K562 (cell line): Measurements from ENCODE around the gene BCORL1. TPM values are rescaled to one million over a fixed set of nuclear protein-coding genes. Genes with fewer than 3 reads are reported as not detected.

Source experiments
- CAMTA2 ChIP-seq: fragments of 250-450 bp; sonication (Bioruptor Pico); conservative IDR thresholded peaks from 2 replicates; pipeline ENCODE4 v1.5.1; 2022
- GATAD2B ChIP-seq: fragments of 450-650 bp; IDR thresholded peaks from 2 replicates; pipeline ENCODE4 v1.6.1; 2017; ENCODE audit warnings: mild to moderate bottlenecking, borderline replicate concordance
- L3MBTL2 ChIP-seq: fragments of 450-650 bp; IDR thresholded peaks from 2 replicates; pipeline ENCODE4 v1.6.1; 2016; ENCODE audit warnings: mild to moderate bottlenecking, moderate library complexity
- MAZ ChIP-seq, 2 experiments: fragments of 450-650 bp in 1 of 2; sonication (generic) in 1 of 2; formaldehyde crosslinking; IDR thresholded peaks in 1 of 2; conservative IDR thresholded peaks in 1 of 2; 2 replicates each; pipeline versions ENCODE4 v1.4.0 to v1.5.0; 2020; ENCODE audit warnings: mild to moderate bottlenecking in 1 of 2, missing genetic modification reagents in 1 of 2
- NR2C2 ChIP-seq, 2 experiments: fragments of 200-800 bp in 1 of 2; sonication (Bioruptor generic) in 1 of 2; sonication (generic) in 1 of 2; formaldehyde crosslinking in 1 of 2; IDR thresholded peaks; 2 replicates each; pipeline versions ENCODE4 v1.6.1 to v1.8.0; 2016 to 2022; ENCODE audit warnings: mild to moderate bottlenecking in 1 of 2, missing compliant biosample characterization in 1 of 2, missing genetic modification characterization in 1 of 2, missing genetic modification reagents in 1 of 2
- NRF1 ChIP-seq, 2 experiments: fragments of 450-650 bp; IDR thresholded peaks in 1 of 2; conservative IDR thresholded peaks in 1 of 2; 2 replicates each; pipeline ENCODE4 v1.6.1; 2014; ENCODE audit warnings: mild to moderate bottlenecking in 2 of 2
- USF1 ChIP-seq: sonication (generic); formaldehyde crosslinking; IDR thresholded peaks from 2 replicates; pipeline ENCODE4 v1.9.0; 2022; ENCODE audit warnings: mild to moderate bottlenecking, missing genetic modification reagents
- ZNF140 ChIP-seq: fragments of 250-450 bp; sonication (Bioruptor Pico); IDR thresholded peaks from 2 replicates; pipeline ENCODE4 v1.8.0; 2021; ENCODE audit warnings: moderate library complexity, mild to moderate bottlenecking, inconsistent platforms
- ZNF24 ChIP-seq: fragments of 450-650 bp; IDR thresholded peaks from 2 replicates; pipeline ENCODE4 v1.6.1; 2016
- ZNF3 ChIP-seq: fragments of 250-450 bp; sonication (Bioruptor Pico); IDR thresholded peaks from 2 replicates; pipeline ENCODE4 v1.5.0; 2021; ENCODE audit warnings: mild to moderate bottlenecking, moderate library complexity
- ZNF561 ChIP-seq: fragments of 450-650 bp; formaldehyde crosslinking; conservative IDR thresholded peaks from 2 replicates; pipeline ENCODE4 v1.4.0; 2020; ENCODE audit warnings: mild to moderate bottlenecking, moderate library complexity
- ZNF707 ChIP-seq: fragments of 250-450 bp; sonication (Bioruptor Pico); conservative IDR thresholded peaks from 2 replicates; pipeline ENCODE4 v1.8.0; 2022; ENCODE audit warnings: inconsistent platforms, mild to moderate bottlenecking, moderate library complexity
- polyA plus RNA-seq, 8 experiments: library from polyadenylated mRNA; depleted of rRNA in 4 of 8; stranded (reverse) in 5 of 8; unstranded in 3 of 8; fragments of >200 nt; fragmentation: Nextera tagmentation in 2 of 8; fragmentation: Illumina TruSeq in 1 of 8; extraction: Ambion mirVana in 2 of 8; extraction: Trizol in 1 of 8; gene quantifications; 2 replicates each; pipeline versions ENCODE4 v1.2.1 to v1.2.3, GENCODE V29; 2011 to 2014; ENCODE audit warnings: inconsistent platforms in 1 of 8, missing spikeins in 1 of 8
- total RNA-seq, 7 experiments: library from RNA; depleted of rRNA in 6 of 7; stranded (reverse); fragments of >200 nt in 6 of 7; fragmentation: Illumina TruSeq in 2 of 7; extraction: Trizol in 2 of 7; gene quantifications; 2 replicates each; pipeline versions ENCODE4 v1.2.1 to v1.2.3, GENCODE V29; 2011 to 2021; ENCODE audit warnings: low replicate concordance in 1 of 7
- TF ChIP-seq, protein P1 (sequence below), 2 experiments: fragments of 150-350 bp in 1 of 2; IDR thresholded peaks; 2 replicates each; pipeline ENCODE4 v1.6.1; 2012 to 2016; ENCODE audit warnings: low read depth in 2 of 2, low read length in 2 of 2, mild to moderate bottlenecking in 1 of 2, moderate library complexity in 1 of 2
- TF ChIP-seq, protein P2 (sequence below): IDR thresholded peaks from 2 replicates; pipeline ENCODE4 v1.6.1; 2011; ENCODE audit warnings: borderline replicate concordance, low read depth, mild to moderate bottlenecking, moderate library complexity, low read length; ENCODE audit not compliant: insufficient read depth, poor library complexity, severe bottlenecking
- TF ChIP-seq, protein P3 (sequence below): fragments of 150-350 bp; IDR thresholded peaks from 2 replicates; pipeline ENCODE4 v1.6.1; 2014; ENCODE audit warnings: low read depth, mild to moderate bottlenecking, low read length, borderline replicate concordance

Gene BCORL1
- total and polyA plus RNA-seq, 9 of the 15 experiments (the other 6 are each of a cell fraction or from before 2014, with no cell fraction given) = 0.48 to 29.6 (median 2.1) TPM

DNA sequence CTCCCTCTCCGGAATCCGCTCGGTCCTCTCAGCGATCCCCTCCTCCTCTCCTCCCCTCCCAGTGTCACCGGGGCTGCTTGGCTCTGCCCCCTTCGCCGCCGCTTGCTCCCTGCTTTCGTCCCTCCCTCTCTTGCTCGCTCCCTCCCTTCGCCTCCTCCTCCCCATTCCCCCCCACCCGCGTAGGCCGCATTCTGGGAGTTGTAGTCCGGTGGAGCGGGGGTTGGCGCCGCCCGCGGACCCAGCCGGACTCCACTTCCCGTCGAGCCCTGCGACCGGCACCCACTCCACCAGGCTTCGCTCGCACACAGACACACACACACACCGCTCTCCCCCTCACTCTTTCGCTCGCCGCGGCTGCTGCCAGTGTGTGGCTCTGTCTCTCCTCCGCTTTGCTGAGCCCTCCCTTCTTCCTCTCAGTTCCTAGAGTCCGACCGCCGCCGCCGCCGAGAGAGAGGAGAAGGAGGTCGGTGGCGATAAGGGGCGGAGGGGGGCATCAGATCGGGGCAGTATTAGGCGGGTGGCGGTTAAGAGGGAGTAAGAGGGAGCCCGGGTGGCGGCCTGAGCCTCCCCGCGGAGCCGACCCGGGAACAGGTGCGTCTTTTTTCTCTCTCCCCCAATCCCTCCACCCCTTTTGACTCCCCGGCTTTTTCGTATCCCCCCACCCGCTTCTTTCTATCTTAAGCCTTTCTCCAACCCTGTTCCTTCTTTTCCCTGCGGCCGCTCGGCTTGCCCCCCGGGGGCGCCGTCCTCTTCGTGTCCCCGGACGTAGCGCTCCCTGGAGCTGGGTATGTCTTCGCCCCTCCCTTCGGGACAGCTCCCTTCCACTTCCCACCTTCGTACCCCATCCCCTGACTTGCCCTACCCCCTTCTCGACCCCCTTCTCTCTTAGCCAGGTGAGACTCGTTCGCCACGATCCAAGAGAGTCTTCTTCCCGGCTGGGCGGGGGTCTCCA, at the start of gene BCORL1 (continued):
- TF ChIP-seq, protein P1, sequence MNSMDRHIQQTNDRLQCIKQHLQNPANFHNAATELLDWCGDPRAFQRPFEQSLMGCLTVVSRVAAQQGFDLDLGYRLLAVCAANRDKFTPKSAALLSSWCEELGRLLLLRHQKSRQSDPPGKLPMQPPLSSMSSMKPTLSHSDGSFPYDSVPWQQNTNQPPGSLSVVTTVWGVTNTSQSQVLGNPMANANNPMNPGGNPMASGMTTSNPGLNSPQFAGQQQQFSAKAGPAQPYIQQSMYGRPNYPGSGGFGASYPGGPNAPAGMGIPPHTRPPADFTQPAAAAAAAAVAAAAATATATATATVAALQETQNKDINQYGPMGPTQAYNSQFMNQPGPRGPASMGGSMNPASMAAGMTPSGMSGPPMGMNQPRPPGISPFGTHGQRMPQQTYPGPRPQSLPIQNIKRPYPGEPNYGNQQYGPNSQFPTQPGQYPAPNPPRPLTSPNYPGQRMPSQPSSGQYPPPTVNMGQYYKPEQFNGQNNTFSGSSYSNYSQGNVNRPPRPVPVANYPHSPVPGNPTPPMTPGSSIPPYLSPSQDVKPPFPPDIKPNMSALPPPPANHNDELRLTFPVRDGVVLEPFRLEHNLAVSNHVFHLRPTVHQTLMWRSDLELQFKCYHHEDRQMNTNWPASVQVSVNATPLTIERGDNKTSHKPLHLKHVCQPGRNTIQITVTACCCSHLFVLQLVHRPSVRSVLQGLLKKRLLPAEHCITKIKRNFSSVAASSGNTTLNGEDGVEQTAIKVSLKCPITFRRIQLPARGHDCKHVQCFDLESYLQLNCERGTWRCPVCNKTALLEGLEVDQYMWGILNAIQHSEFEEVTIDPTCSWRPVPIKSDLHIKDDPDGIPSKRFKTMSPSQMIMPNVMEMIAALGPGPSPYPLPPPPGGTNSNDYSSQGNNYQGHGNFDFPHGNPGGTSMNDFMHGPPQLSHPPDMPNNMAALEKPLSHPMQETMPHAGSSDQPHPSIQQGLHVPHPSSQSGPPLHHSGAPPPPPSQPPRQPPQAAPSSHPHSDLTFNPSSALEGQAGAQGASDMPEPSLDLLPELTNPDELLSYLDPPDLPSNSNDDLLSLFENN (IDR thresholded peaks at IDR 0.05; ENCODE audit: low read depth in 2 of 2, low read length in 2 of 2) = no peak
- TF ChIP-seq ZNF707 (CRISPR knock-in tag) (no peak), NR2C2 (CRISPR knock-in tag; IDR thresholded peaks at IDR 0.05) (peak; percentile 27; the same call in 1 of the 2 replicates), NR2C2 (tag; IDR thresholded peaks at IDR 0.05) (peak; percentile 66; the same call in 1 of the 2 replicates), CAMTA2 (CRISPR knock-in tag) (no peak), ZNF140 (CRISPR knock-in tag) (no peak), ZNF3 (CRISPR knock-in tag) (no peak), ZNF24 (no peak), USF1 (CRISPR knock-in tag) (0 out of 2 replicates have a peak, but pooled peaks have one; percentile 9), ZNF561 (CRISPR knock-in tag) (no peak), NRF1 (conservative IDR thresholded peaks at IDR 0.05 in 1 of 2, IDR thresholded peaks at IDR 0.05 in 1 of 2) (peak; percentile 35 to 50; a peak in 3 of 4 replicates), MAZ (CRISPR knock-in tag; conservative IDR thresholded peaks at IDR 0.05 in 1 of 2, IDR thresholded peaks at IDR 0.05 in 1 of 2) (peak; percentile 99 to 100), GATAD2B (peak; percentile 15; the same call in 1 of the 2 replicates), L3MBTL2 (peak; percentile 35; the same call in 1 of the 2 replicates)
- TF ChIP-seq, protein P2, sequence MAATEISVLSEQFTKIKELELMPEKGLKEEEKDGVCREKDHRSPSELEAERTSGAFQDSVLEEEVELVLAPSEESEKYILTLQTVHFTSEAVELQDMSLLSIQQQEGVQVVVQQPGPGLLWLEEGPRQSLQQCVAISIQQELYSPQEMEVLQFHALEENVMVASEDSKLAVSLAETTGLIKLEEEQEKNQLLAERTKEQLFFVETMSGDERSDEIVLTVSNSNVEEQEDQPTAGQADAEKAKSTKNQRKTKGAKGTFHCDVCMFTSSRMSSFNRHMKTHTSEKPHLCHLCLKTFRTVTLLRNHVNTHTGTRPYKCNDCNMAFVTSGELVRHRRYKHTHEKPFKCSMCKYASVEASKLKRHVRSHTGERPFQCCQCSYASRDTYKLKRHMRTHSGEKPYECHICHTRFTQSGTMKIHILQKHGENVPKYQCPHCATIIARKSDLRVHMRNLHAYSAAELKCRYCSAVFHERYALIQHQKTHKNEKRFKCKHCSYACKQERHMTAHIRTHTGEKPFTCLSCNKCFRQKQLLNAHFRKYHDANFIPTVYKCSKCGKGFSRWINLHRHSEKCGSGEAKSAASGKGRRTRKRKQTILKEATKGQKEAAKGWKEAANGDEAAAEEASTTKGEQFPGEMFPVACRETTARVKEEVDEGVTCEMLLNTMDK = no peak
- TF ChIP-seq, protein P3, sequence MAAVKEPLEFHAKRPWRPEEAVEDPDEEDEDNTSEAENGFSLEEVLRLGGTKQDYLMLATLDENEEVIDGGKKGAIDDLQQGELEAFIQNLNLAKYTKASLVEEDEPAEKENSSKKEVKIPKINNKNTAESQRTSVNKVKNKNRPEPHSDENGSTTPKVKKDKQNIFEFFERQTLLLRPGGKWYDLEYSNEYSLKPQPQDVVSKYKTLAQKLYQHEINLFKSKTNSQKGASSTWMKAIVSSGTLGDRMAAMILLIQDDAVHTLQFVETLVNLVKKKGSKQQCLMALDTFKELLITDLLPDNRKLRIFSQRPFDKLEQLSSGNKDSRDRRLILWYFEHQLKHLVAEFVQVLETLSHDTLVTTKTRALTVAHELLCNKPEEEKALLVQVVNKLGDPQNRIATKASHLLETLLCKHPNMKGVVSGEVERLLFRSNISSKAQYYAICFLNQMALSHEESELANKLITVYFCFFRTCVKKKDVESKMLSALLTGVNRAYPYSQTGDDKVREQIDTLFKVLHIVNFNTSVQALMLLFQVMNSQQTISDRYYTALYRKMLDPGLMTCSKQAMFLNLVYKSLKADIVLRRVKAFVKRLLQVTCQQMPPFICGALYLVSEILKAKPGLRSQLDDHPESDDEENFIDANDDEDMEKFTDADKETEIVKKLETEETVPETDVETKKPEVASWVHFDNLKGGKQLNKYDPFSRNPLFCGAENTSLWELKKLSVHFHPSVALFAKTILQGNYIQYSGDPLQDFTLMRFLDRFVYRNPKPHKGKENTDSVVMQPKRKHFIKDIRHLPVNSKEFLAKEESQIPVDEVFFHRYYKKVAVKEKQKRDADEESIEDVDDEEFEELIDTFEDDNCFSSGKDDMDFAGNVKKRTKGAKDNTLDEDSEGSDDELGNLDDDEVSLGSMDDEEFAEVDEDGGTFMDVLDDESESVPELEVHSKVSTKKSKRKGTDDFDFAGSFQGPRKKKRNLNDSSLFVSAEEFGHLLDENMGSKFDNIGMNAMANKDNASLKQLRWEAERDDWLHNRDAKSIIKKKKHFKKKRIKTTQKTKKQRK = no peak
